RPMI7951 (cell line): Measurements from ENCODE around the gene SLC37A1. TPM values are rescaled to one million over a fixed set of nuclear protein-coding genes. Genes with fewer than 3 reads are reported as not detected.
A peak's percentile ranks its signal among the peaks of the same experiment; 100 is the strongest.

Experiments used
- DNase-seq: peaks from one replicate; pipeline ENCODE4 v3.0.0-alpha.2; 2012; ENCODE audit warnings: low read depth
- total RNA-seq: library from RNA; depleted of rRNA; stranded (reverse); fragments of >200 nt; shearing (Covaris generic); gene quantifications from 2 replicates; pipeline ENCODE4 v1.2.3, GENCODE V29; 2014

Gene SLC37A1
- total RNA-seq, 1 experiment from 2014 or later: 0.24 TPM

- DNase-seq: peak; percentile 12
Observed at GRCh38 chr21:42574234-42575027, 60.8 kb downstream of the SLC37A1 start.

DNA sequence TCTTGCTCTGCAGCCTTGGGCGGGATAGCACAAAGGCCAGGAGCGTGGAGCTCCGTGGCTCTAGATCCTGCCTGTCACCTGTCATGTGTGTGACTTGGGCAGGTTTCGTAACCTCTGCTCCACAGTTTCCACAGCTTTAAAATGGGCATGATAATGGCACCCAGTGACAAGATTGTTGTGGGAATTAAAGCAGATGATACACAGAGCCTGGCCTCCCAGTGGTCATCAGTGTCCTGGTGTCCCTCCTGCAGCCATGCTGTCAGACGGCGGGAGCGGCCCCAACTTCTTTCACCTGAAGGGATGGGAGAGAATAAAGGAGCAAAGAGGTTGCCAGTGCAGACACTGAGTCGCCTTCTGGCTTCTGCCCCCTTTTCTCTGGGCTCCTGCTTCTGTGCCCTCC lies 61.5 kb downstream of the SLC37A1 start:
- DNase-seq: no peak

- DNase-seq: no peak
Observed at GRCh38 chr21:42576639-42577038, 63.0 kb downstream of the SLC37A1 start.

DNA sequence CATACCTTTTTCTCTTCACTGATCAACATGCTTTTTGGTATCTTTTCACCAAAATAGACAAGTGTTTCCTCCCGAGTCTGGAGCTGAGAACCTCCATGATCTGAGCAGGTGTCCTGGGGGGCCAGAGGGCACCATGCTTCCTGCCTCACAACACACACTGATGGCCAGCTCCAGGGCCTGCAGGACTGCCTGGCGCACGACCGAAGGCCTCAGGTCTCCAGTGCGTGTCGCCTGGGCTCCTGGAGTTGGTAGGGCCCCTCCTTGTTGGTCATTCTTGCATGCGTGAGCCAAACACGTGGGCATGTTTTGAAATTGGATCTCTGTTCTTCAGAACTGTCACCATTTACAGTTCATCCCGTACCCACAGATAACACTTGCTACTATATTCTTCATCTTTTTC lies 64.4 kb downstream of the SLC37A1 start:
- DNase-seq: no peak

- no peak for DNase-seq
Observed at GRCh38 chr21:42578761-42579415, 65.2 kb downstream of the SLC37A1 start.

DNA sequence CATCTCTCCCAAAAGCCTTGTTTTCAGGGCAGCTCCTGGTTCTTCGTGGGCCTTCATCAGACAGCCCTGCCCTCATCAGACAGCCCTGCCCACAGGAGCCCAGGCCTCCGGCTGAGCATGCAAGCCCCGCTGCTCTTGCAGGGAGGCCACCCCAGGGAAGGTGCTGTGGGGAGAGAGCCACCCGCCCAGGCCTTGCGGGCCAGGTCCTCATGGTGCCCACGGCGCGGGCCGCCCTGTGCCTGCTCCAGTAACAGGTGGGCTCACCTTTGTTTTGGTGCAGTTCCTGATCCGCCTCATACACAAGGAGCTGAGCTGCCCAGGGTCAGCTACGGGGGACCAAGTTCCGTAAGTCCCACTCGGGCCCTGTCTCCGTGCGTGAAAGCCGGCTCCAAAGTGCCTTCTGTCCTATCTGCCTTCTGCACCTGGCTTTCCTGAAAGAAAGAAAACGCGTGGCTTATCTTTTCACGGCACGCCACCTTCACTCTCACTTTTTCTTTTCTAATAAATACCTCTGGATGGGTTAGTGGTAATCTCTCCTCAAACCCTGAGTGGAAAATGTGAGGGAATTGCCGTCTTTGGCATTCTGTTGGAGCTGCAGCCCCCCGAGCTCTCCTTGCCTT lies 65.9 kb downstream of the SLC37A1 start:
- no peak for DNase-seq

GRCh38 chr21:42580076-42580792 lies 66.6 kb downstream of the SLC37A1 start:
- DNase-seq: no peak

DNA sequence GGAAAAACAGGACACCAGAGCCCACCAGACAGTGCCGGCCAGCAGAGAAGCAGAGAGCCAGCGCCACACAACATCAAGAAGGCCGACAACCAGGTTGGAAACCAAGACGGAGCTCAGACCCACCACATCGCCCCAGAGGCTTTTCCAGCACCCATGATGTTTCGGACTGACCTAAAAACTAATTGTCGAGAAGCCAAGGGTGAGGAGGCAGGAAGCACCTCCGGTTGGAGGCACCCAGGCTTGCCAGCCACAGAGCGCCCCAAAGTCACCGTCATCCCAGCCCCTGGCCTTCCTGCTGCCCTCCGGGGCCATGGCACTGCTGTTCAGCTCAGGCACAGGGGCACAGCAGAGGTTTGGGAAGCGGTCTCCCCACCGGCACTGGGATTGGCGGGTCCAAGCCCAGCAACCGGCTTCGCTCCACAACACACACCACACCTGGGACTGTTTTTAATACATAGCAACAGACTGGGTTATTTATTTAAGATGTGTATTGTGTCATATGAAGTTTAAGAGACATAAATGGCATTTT lies 67.2 kb downstream of the SLC37A1 start:
- no peak for DNase-seq

DNA sequence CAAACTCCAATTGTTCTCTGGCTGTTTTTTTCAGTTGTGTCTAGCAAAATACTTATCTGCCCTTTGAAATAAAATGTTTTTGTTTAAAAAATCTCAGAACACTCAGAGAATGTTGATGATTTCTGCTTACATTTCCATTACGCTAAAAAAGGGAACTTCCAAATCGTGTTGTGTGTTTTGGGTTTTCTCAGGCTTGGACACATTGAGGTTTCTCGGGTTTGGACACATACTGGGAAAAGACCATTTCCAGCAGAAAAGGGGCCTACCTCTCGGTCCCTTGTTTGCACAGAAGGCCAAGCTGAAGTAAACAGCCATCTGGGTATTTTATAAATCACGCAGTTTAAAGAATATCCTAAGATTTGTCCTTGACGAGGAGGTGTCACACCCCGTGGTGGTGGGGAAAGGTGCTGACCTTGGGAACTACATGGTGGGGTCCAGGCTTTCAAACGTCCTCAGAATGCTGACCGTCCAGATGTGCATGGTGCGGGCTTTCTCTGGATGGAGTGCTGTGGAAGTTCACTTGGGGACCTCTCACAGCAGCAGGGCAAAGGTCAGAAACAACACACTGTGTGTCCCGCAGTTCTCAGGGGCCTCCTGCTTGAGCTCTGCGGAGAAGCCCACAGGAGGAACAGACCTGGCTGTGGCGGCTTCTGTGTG lies 67.8 kb downstream of the SLC37A1 start:
- no peak for DNase-seq

GRCh38 chr21:42581993-42582786 lies 68.5 kb downstream of the SLC37A1 start:
- DNase-seq: no peak

GRCh38 chr21:42582787-42583476 lies 69.3 kb downstream of the SLC37A1 start:
- no peak for DNase-seq

DNA sequence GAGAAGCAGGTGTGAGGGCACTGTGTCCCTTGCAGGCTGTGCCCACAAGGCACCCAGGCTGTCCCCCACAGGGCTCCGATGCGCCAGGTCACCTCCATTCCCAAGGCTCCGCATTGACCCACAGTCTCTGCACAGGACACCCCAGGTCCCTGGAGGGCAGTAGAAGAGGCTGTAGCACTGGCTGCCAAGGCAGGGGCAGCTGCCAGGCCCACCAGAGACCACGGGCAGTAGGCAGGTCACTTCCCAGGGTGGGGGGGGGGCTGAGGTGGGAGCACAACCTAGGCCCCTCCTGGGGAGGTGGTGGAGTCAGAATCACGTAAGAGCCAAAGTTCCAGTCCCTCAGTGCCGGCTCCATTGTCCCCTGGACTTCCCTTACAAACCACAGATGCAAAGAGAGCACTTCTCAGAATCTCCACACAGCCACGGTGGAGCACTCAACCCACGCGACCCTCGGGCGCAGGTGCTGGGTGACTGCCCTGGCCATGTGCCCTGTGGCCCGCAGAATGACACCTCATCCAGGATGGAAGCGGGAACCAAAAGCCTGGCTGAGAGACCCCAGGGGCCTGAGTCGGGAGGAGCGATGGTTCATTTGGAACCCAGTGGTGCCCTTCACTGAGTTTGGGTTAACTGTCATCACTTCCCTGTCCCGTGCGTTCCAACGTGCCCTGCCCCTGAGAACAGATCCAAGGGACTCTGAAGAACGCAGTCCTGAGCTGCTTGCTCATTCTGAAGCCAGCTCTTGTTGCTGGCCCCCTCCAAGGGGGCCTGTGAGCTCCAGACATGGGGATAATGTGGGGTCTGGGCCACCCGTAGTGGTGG lies 70.0 kb downstream of the SLC37A1 start:
- DNase-seq: no peak

DNA sequence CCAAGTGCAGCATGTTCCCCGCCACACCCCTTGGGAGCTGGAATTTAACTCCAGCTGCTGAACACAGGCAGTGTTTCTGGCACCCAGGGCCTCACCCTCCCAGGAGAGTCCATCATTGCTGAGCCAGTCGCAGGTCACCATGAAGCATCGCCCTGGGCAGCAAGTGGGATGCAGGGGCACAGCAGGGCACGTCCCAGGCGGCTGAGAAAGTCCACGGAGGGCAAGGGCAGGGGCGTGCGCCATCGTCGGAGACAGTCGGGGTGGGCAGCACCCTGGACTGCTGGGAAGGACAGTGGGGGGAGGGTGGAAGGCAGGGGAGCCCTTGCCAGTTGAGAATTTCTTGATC lies 70.6 kb downstream of the SLC37A1 start:
- DNase-seq: no peak

DNA sequence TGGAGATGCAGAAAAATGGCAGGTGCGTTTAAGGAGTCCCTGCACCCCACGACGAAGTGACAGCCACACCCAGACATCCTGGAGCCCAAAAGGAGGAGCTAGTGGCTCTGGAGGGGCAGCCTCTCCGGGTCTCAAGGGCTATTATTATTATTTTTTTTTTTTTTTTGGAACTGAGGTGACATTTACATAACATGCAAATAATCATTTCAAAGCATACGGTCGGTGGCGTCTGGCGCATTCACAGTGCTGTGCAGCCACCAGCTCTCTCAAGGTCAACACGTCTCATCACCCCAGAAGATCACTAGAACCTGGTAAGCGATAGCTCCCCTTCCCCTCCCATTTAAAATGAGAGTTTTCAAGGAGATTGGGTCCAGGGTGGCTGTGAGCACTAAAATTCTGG lies 72.2 kb downstream of the SLC37A1 start:
- DNase-seq: no peak

GRCh38 chr21:42586406-42586805 lies 72.8 kb downstream of the SLC37A1 start:
- no peak for DNase-seq

DNA sequence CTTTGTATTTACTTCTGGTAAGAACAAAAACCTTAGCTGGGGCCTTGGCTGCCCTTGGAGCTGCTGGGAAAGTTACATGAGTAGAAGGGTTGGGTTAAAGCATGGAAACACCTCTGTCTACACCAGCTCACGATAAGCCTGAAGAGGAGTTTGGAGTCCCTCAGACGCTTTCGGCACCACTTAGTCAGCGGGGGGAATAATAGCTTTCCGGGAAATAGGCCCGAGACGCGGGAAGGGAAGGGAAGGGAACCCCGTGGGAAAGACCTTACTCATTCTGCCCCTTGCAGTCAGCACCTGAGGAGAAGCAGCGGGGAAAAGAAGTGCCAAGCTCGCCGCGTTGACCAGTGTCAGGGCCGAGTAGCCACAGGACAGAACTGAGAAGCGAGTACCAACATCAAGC lies 73.4 kb downstream of the SLC37A1 start:
- DNase-seq: no peak

DNA sequence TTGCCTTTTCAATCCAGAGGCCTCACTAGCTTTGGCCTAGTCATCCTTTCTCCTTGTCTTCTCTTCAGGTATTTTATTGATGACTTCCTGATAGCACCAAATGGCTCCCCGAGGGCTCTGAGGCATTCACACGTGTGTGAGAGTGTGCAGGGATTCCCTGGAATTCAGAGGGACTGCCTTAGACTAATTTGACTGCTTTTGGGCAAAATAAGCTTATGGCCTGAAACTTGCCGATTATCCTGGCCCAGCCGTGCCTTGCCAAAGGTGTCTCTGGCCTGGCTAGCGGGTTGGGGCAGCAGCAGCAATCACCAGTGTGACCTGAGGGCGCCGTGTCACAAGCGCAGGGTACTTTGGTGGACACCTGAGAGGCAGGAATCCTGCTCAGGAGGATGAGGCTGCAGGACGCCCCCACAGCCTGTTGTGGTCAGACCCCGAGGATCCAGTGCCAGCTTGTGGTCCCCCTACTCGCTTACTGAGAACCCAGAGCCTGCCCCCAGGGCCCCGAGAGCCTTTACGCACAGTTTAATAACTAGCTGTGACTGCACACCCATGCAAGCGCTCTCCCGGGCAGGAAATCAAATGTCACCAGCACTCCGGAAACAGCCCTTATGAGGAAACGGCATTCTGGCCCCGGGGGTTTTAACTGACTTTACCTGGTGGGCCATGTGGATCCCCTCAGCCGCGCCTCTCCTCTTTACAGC lies 76.9 kb downstream of the SLC37A1 start:
- DNase-seq: no peak

- DNase-seq: no peak
Observed at GRCh38 chr21:42591170-42591869, 77.7 kb downstream of the SLC37A1 start.
